T-helper 2 cell treated with Interferon-gamma antibody and Interleukin-4, amounts not matched to agents 100 ng/mL and 5 ng/mL, for 36 hours (primary cell): ENCODE measurements around the gene GBX1. TPM values are rescaled to one million over a fixed set of nuclear protein-coding genes. Genes with fewer than 3 reads are reported as not detected.

Experiments used
- intact Hi-C: fragments of 100-400 bp; cut with micrococcal nuclease; formaldehyde crosslinking; loops from one replicate; pipeline ENCODE4 v1.15.1; 2023
- total RNA-seq: library from RNA; stranded (reverse); gene quantifications from 2 replicates; pipeline ENCODE4 v1.2.3, GENCODE V29; 2022

The GBX1 gene
- total RNA-seq, 1 donor from 2014 or later: not detected

DNA sequence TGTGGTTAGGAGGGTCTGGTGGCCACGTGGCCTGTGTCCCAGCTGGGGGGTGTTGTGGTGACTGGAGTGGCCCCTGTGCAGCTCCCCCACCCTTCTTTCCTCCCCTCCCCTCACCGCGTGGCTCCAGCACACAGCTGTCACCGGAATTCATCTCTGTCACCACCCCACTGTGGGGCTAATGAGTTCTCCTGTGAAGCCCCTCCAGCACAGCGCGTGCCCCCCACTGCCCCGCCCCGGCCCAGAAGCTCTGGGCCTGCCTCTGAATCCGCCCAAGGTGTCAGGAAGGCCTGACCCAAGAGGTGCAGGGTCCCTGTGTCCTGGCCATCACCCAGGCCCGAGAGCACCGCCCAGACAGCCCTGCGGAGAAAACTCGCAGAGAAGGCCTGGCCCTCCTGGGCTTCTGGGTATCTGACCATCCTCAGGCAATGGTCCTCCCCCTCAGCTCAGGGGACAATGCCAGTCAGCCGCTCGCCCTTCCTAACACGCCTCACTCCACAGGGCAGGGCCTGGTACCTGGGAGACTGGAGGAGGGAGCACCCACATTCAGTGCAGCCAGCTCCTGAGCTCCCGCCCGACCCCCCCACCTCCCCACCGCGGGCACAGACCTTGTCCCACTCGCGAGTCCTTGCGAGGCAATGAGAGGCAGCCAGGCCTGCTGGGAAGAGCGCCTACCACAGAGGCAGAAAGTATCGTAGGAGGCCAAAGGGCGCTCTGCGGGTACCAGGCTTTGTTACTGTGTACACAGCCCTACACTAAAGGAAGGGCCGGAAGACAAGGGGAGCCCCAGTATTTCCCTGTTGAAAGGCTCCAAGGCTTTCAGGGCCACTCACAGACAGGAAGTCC lies 38.2 kb downstream of the GBX1 start:
- intact Hi-C loops: no loop called here

DNA sequence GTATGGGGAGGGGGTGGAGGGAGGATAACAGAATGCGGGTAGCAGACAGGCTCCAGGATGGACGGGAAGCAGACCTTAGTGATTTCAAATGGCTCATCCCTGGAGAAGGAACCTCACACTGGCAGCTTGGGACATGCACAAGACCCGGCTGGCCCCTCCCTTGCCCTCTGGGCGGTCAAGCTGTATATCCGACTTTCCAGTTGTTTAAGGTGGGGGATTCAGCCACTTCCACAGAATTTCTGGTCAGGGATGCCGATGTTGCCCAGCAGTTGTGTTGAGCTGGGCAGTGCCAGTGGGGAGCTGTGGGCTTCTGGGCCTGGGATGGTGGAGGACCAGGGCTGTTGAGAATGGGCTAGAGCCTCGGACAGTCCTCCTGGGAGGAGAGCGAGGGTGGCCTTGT lies 38.8 kb downstream of the GBX1 start:
- intact Hi-C loops: no loop called here

DNA sequence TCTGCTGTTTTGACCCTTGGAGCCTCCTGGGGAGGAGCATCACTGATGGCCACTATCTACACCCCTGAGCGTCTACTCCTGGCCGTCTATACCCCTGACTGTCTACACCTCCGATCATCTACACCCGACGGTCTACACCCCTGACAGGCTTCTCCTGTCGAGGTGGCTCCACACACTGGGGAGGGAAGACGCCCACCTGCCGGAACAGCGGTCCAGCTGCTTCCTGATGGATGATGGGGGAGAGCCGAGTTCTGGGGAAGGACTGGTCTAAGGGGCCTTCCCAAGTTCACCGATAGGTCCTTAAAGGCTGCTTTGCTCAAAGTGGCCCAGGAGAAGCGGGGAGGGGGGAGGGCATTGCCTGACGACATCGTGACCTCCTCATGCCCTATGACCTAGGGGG lies 39.4 kb downstream of the GBX1 start:
- intact Hi-C loops: no loop called here

DNA sequence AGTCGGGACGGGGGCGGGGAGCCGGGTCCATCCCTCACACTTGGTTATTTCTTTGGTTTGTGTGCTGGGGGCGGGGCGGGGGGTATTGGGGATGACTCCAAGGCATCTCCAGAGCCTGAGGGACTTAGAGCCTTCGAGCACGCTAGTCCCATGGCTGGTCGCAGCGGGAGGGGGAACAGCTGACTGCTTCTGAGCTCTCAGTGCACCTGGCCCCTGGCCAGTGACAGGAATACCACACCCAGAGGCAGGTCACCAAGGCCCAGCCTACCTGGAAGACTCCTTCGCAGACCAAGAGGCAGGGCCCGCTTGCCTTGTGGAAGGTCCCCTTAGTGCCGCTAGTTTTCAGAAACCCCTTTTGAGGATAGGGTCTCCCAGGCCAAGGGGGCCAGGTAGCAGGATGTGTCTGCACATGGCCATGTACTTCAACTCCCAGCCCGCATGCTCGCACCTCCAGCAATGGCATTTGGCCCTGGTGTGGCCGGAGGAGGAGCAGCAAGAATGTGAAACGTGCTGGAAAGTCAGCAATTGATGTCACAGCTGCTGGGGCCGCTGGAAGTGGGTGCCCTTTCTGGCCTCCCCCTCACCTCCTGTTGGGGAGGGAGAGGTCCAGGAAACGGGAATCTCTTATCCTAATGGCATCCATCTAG lies 40.9 kb downstream of the GBX1 start:
- intact Hi-C loops: no loop called here

DNA sequence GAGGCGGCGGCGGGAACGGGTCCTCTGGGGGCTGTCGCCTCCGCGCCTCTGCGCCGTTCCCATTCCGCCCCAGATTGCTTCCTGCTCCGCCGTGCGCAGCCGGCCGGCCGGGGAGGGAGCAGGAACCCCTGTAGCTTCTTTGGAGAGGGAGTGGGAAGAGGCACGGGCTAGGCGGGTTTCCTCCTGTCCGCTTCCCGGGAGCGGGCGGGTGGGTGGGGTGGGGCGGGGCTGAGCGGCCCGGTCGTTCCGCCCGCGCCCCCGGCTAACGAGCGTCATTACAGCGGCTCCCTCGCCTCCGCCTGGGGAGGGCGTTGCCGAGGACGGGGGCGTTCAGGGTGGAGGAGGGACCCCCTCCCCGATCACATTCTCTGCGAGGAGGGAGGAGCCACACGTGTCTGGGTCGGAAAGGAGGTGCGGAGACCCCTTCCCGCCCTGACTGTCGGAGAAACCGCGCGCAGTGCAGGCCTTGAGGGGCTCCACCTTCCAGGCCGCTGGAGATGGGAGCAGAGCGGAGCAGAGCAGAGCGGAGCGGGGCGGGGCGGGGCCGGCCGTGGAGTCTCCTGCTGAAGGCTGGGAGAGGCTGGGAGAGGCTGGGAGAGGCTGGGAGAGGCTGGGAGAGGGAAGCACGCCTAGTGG lies 41.5 kb downstream of the GBX1 start:
- intact Hi-C loops: no loop called here

DNA sequence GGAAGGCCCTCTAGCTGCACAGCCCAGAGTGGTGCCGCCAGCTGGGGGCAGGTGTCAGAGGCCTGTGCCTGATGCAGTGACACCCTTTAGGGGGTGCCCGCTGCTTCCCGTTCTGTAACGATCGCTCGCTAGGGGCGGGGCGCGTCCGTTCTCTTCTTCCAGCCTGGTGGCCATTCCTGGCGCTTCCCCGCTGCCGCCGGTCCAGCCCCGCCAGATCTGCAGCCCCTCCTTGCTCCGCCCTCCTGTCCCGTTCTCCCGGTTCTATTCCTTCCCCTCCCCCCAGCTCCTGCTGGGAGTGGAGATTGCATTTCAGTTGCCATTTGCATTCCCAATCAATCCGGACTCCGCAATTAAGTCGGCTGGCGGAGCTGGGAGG lies 42.0 kb downstream of the GBX1 start:
- intact Hi-C loops: no loop called here

DNA sequence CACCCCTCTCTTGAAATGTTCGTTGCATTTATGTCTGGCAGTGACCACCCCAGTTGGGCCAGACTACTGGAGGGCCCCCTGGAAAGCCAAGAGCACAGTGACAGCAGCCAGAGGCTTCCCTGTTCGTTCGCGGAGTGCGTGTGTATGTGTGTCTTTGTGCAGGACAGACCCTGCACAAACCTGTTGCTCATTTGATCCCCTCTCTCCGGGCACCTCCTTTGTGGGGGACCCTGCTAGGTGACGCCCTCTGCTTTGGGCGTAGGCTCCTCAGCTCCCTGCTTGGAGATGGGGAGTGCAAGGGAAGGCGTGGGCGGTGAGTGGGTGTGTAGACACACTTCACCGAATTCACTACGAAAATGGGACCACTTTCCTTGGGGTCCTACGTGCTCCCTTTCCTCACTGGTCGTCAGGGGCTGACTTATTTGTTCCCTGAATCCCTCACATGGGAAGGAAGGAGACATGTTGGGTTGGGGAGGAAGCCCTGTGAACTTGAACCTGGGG lies 42.5 kb downstream of the GBX1 start:
- intact Hi-C loops: loop anchor here (1.0 kb wide), 3 partner anchors 47 to 178 kb away; no protein-coding TSS in a partner anchor

DNA sequence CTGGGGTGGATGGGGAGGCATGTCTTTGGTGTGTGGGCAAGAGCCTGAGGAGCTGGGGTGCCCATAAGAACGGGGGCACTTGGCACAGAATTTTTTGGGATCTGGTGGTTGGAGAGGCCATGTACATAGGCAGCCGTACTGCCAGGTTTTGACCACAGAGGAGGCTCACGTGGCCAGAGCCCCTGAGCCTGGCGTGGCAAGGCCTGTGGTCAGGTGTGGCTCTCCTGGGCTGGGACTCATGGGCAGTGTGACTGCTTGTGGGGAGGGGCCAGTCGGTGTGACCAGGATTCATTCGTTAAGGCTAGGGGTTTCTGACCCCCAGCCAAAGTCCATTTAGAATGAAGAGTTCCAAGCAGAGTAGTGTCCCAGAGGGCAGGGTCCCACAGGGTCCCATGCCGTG lies 43.0 kb downstream of the GBX1 start:
- intact Hi-C loops: loop anchor here (1.0 kb wide), 3 partner anchors 48 to 179 kb away; no protein-coding TSS in a partner anchor

DNA sequence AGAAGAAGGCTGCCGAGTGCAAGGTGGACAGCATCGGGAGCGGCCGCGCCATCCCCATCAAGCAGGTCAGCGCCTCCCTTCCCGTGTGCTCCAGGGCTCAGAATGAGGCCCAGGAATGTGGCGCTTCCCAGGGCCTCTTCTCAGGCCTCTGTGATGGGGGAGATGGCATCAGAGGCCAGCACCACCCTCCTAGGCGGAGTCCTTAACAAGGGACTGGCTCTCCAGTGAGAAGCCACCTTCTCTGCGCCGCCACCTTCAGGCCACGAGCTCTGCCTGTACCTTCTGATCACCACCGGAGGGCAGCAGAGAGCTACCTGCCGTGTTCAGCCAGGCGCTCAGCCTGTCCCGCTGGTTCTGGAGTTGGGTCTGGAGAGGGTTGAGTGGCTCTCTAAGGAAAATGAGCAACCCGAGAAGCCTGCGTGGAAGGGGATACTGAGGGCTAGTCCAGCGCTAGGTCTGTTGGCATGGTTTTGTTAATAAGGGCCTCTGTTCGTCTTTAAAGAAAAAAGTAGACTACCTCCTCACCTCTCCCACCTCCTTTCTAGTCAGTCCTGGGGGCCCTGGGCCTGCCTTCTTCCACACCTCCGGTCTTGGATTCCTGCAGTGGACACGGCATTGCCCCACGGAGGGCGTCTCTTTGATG lies 43.6 kb downstream of the GBX1 start:
- intact Hi-C loops: loop anchor here (1.0 kb wide), 3 partner anchors 48 to 179 kb away; no protein-coding TSS in a partner anchor

DNA sequence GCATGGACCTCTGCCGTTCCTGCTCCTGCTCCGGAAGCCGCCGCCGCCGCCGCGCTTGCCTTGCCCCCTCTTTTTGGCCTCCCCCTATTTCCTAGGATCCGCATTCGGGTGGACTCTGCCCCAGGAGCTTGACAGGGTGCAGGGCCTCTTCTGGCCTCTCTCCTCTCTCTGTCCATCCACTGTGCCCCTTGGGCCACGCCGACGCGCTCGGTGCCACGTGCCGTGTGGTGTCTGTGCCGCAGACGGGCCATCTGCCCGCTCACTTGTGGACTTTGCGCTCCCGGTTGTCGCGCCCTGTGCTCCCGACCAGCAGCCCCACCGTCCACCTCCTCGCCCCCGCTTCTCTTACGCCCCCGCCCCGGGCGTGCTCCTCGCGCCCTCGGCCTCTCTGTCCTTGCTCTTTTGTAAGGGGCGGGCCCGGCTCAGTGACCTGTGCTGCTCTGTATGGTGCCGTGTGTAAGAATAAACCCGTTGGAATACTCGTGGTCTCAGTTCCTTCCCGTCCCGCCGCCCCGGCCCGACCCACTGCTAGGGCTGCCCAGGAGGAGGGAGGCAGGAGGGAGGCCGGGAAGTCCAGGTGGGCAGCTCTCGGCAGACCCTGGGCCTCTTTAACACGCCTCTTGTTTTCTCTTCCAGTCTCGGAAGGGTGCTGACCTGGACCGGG lies 44.2 kb downstream of the GBX1 start:
- intact Hi-C loops: no loop called here

DNA sequence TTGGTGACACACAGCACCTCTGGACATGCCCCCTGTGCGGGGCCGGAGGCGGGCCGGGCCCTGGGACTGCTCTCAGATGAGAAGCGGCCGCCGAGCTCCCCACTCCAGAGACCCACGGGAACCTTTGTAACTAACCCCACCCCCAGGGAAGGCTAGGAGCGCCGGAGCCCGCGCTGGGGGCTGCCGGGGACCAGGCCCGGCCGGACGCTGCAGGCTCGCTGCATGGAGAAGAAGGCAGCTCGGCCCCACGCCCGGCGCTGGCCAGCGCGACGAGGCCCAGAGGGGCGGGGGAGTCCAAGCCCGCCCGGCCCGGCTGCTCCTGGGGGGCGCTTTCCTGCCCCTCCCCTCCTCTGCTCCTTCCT lies 44.7 kb downstream of the GBX1 start:
- intact Hi-C loops: no loop called here

DNA sequence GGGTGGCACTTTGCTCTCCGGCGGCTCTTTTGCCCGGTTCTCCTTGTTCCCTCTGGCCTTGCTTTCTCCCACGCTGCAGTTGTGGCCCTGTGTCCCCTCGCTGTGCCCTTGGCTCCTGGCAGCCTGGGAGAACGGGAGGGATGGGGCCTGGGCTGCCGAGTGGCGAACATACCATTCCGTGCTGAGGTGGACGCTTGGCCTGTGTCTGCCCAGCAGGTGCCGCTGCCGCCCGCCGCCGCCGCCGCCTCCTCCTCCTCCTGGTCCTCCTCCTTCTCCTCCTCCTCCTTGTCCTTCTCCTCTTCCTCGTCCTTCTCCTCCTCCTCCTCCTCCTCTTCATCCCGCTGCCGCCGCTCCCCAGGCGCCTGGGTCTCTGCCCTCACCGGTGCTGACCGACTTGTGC lies 45.2 kb downstream of the GBX1 start:
- intact Hi-C loops: no loop called here

DNA sequence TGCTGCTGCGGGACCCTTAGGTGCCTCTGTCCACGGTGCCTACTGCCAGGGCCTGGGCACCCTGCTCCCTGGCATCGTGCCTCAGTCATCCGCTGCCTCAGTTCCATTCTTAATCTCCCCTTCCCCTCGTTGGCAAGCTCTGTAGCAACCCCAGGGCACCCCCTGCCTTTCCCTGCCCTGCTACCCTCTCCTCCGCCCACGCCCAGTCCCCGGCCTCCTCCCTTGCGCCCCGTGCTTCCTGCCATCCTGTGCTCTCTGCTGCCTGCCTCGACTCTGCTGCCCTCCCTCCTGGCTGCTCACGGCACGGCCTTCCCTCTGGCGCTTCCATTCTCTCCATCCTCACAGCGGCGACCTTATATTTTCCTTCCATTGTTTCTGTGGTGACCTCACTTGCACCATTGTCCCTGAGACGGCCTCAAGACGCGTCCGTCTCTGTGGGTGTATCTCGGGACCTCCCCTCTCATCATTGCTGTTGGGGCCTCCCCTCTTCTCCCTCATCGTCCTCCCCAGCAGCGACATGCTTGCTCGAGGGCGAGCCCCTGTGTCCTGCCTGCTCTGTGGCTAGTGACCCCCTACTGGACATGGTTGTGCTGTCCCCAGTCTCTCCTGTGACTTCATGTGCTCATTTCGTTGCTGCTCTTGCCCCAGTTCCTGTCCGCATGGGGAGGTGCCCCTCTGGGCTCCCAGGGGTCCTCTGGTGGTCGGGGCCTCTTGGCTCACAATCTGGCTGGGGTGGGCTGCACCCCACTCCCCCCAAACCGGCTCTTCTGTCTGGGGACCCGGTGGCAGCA lies 45.9 kb downstream of the GBX1 start:
- intact Hi-C loops: no loop called here

DNA sequence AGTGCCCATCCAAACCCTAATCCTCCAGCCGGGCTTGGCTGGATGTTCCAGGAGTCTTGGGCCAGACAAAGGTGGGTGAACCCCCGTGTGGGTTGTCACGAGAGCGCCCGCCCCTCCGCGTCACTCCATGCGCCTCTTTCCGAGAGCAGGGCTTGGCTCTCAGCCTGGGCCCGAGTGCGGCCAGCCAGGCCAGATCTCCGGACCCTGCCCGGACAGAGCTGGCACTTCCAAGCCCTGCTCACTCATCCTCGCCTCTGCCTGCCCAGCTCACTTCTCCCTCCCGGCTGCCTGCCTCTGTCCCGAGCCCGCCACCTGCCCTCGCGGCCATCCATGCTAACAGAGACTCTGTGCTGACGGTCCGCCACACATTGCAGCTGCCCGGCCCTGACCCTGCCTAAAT lies 46.6 kb downstream of the GBX1 start:
- intact Hi-C loops: no loop called here

DNA sequence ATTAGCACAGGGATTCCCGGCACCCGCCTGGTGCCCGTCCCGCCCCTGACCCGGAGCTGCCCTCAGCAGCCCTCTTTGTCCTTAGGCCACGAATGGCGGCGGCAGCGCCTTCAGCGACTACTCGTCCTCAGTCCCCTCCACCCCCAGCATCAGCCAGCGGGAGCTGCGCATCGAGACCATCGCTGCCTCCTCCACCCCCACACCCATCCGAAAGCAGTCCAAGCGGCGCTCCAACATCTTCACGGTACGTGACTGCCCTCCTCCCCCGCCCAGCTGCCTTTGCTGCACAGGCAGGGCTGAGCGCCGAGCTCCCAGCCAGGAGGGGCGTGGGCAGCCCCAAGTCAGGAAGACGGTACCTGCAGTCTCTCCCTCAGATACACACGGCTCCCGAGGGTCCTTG lies 47.6 kb downstream of the GBX1 start:
- intact Hi-C loops: no loop called here

DNA sequence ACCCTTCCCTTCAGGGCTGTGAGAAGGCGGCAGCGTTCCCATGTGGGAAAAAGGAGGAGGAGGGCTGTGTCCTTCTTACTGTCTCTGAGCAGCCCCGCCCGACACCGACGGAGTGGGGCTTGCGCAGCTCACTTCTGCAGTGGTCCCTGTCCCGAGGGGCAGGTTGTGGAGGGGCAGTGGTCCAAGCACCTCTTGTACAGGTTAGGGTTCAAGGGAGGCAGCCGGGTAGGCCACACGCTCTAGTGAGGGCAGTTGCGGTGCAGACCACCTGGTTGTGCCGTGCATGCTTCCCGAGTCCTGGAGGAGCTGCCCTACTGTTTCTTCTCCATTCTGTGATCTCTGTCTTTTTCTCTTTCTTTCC lies 48.5 kb downstream of the GBX1 start:
- intact Hi-C loops: no loop called here

DNA sequence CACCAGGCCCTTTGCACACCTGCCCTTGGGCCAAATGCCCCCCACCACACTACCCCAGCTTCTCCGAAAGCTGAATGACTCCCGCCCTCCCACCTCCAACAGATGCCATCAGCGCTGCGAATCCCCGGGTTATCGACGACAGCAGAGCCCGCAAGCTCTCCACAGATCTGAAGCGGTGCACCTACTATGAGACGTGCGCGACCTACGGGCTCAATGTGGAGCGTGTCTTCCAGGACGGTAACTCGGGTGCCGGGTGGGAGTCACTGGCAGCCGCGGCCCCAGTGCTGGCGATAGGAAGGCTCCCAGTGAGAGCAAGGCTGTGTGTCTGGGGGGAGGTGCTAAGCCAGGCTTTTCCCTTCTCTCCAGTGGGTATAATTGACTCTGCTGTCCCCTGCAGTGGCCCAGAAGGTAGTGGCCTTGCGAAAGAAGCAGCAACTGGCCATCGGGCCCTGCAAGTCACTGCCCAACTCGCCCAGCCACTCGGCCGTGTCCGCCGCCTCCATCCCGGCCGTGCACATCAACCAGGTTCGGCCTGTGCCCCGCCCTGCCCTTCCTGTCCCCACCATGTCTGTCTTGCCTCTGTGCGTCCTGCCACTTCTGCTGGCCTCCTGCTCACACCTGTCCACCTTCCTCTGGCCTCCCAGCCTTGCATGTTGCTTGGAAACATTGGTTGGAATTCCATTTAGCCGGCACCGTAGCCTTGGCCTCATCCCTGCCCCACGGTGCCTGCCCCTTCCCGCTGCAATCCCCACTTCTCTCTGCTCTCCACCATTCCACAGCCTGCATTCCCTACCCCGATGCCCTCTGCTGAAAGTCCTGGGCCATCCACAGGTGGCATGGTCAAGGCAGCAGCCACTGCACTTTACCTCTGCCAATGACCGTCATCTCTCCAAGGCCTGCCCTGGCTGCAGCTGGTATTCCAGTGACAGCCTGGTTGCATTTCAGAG lies 49.1 kb downstream of the GBX1 start:
- intact Hi-C loops: no loop called here

DNA sequence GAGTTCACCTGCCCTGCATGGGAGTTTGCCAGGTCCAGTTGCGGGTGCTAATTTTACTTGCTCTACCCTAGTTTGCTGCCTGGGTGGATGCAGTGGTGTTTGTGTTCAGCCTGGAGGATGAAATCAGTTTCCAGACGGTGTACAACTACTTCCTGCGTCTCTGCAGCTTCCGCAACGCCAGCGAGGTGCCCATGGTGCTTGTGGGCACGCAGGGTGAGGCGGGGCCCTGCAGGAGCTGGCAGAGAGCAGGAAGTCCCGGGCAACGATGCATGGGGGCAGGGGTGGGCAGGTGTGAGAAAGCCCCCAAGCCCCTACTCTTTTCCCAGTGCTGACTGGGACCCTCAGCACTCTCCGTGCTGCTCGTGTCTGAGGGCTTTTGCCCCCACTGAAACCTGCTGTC lies 49.9 kb downstream of the GBX1 start:
- intact Hi-C loops: no loop called here
